SH-SY5Y (cell line): ENCODE data around the gene TBC1D8.

Experiments used
- GATA2 ChIP-seq: IDR thresholded peaks from 2 replicates; pipeline ENCODE4 v1.6.1; 2011; ENCODE audit warnings: mild to moderate bottlenecking, low read depth, low read length
- GATA3 ChIP-seq: IDR thresholded peaks from 2 replicates; pipeline ENCODE4 v1.6.1; 2011; ENCODE audit warnings: low read depth, mild to moderate bottlenecking, low read length, moderate library complexity

- no peak for TF ChIP-seq GATA2
- TF ChIP-seq GATA3: no peak
These were observed 174.4 kb downstream of the TBC1D8 start for GRCh38 chr2:100976645-100977391.
